HCT116 (cell line): ENCODE measurements around the gene RBP4. TPM values are rescaled to one million over a fixed set of nuclear protein-coding genes. Genes with fewer than 3 reads are reported as not detected.

Source experiments
- ATAC-seq: fragments of 200-7000 bp; cut with Tn5 transposase; 2 replicates; pipeline ENCODE4 v1.9.1; 2020; ENCODE audit warnings: mild to moderate bottlenecking, moderate library complexity
- BruUV-seq: library from RNA; stranded (reverse); fragments of 400-500 nt; replicated peaks from 2 replicates; lab custom pipeline; 2021; lab: Mats Ljungman, UMichigan
- CTCF ChIA-PET: fragments of 300-600 bp; sonication (Branson Sonifier 250); formaldehyde crosslinking; loops from one replicate; lab custom pipeline; 2021; ENCODE audit warnings: antibody characterized with exemption; lab: Charles Lee
- POLR2A ChIA-PET: fragments of 300-600, 350-600 bp; sonication (Branson Sonifier 250); formaldehyde crosslinking; loops from one replicate; lab custom pipeline; 2021; ENCODE audit warnings: antibody characterized with exemption; lab: Charles Lee
- RAD21 ChIA-PET, 2 experiments: fragments of 300-600 bp; sonication (Branson Sonifier 250); formaldehyde crosslinking; loops; one replicate each; lab custom pipeline; 2023; ENCODE audit warnings: low total read pairs in 2 of 2; ENCODE audit not compliant: uncharacterized antibody in 2 of 2, unreplicated experiment in 2 of 2, low non-redundant PET in 1 of 2; lab: Charles Lee
- DNase-seq: peaks from one replicate; pipeline ENCODE4 v3.0.0-alpha.2; 2010; ENCODE audit warnings: low read depth, low spot score
- H2AFZ ChIP-seq: fragments of 200-600 bp; shearing (Covaris generic), sonication (generic); 2 replicates; pipeline ENCODE4 v1.6.1; 2017; ENCODE audit warnings: low read depth, mixed run types, mixed read lengths, antibody characterized with exemption, low read length; ENCODE audit not compliant: poor library complexity, severe bottlenecking
- H3K27ac ChIP-seq: 2 replicates; pipeline ENCODE4 v1.5.1; 2012; ENCODE audit warnings: low read depth, low read length
- H3K27me3 ChIP-seq: fragments of 200-600 bp; sonication (generic); 2 replicates; pipeline ENCODE4 v1.6.1; 2016; ENCODE audit warnings: mixed run types, low read length, mixed read lengths; ENCODE audit not compliant: insufficient read depth
- H3K36me3 ChIP-seq, 2 experiments: fragments of 200-500 bp in 1 of 2; fragments of 200-600 bp in 1 of 2; sonication (Bioruptor generic) in 1 of 2; sonication (generic) in 1 of 2; 2 replicates each; pipeline versions ENCODE4 v1.5.1 to v1.6.1; 2014 to 2016; ENCODE audit warnings: low read length in 2 of 2, inconsistent platforms in 1 of 2, mixed read lengths in 1 of 2, mixed run types in 1 of 2; ENCODE audit not compliant: insufficient read depth in 2 of 2, control insufficient read depth in 1 of 2
- H3K4me1 ChIP-seq, 2 experiments: fragments of 200-600 bp in 1 of 2; sonication (generic) in 1 of 2; 2 replicates each; pipeline versions ENCODE4 v1.5.1 to v1.6.1; 2012 to 2017; ENCODE audit warnings: low read length in 2 of 2, inconsistent platforms in 1 of 2, mild to moderate bottlenecking in 1 of 2, mixed read lengths in 1 of 2, mixed run types in 1 of 2, moderate library complexity in 1 of 2; ENCODE audit not compliant: insufficient read depth in 2 of 2, control insufficient read depth in 1 of 2
- H3K4me2 ChIP-seq: fragments of 200-600 bp; sonication (generic); 2 replicates; pipeline ENCODE4 v1.6.1; 2017; ENCODE audit warnings: mixed run types, low read length, mixed read lengths
- H3K4me3 ChIP-seq, 2 experiments: fragments of 200-600 bp in 1 of 2; sonication (generic) in 1 of 2; replicated peaks in 1 of 2; 2 replicates each; pipeline ENCODE4 v1.5.1; 2011 to 2016; ENCODE audit warnings: low read length in 2 of 2, control low read depth in 1 of 2, low read depth in 1 of 2, mild to moderate bottlenecking in 1 of 2, mixed read lengths in 1 of 2, mixed run types in 1 of 2
- H3K79me2 ChIP-seq: fragments of 200-600 bp; sonication (generic); 2 replicates; pipeline ENCODE4 v1.6.1; 2017; ENCODE audit warnings: mild to moderate bottlenecking, mixed run types, low read length, moderate library complexity, mixed read lengths; ENCODE audit not compliant: insufficient read depth
- H3K9ac ChIP-seq: fragments of 200-600 bp; sonication (generic); 2 replicates; pipeline ENCODE4 v1.6.1; 2016; ENCODE audit warnings: low read length, mixed read lengths
- H3K9me2 ChIP-seq: fragments of 200-600 bp; sonication (generic), shearing (Covaris generic); 2 replicates; pipeline ENCODE4 v1.6.1; 2017; ENCODE audit warnings: mixed run types, mild to moderate bottlenecking, moderate library complexity; ENCODE audit not compliant: insufficient read depth
- H3K9me3 ChIP-seq, 2 experiments: fragments of 200-500 bp in 1 of 2; fragments of 200-600 bp in 1 of 2; sonication (Bioruptor generic) in 1 of 2; sonication (generic) in 1 of 2; 2 replicates each; pipeline ENCODE4 v1.6.1; 2014 to 2017; ENCODE audit warnings: low read length in 2 of 2, mixed read lengths in 2 of 2, inconsistent platforms in 1 of 2, low read depth in 1 of 2, mild to moderate bottlenecking in 1 of 2, mixed run types in 1 of 2, moderate library complexity in 1 of 2; ENCODE audit not compliant: control insufficient read depth in 1 of 2, insufficient read depth in 1 of 2
- H4K20me1 ChIP-seq: fragments of 200-600 bp; sonication (generic), shearing (Covaris generic); 2 replicates; pipeline ENCODE4 v1.6.1; 2017; ENCODE audit warnings: mixed run types, mild to moderate bottlenecking, moderate library complexity; ENCODE audit not compliant: insufficient read depth
- CTCF ChIP-seq, 3 experiments: fragments of 200-600 bp in 1 of 3; sonication (generic) in 1 of 3; IDR thresholded peaks in 2 of 3; conservative IDR thresholded peaks in 1 of 3; 2 replicates each; pipeline ENCODE4 v1.5.1; 2012 to 2017; ENCODE audit warnings: low read depth in 2 of 3, low read length in 2 of 3, antibody characterized with exemption in 1 of 3, borderline replicate concordance in 1 of 3, control low read depth in 1 of 3, mild to moderate bottlenecking in 1 of 3, mixed read lengths in 1 of 3, mixed run types in 1 of 3, moderate library complexity in 1 of 3; ENCODE audit not compliant: insufficient read depth in 1 of 3
- EGR1 ChIP-seq: IDR thresholded peaks from 2 replicates; pipeline ENCODE4 v1.6.1; 2012; ENCODE audit warnings: low read depth
- EZH2phosphoT487 ChIP-seq: fragments of 200-600 bp; IDR thresholded peaks from 2 replicates; pipeline ENCODE4 v1.6.1; 2018; ENCODE audit warnings: antibody characterized with exemption, borderline replicate concordance
- POLR2A ChIP-seq: IDR thresholded peaks from 2 replicates; pipeline ENCODE4 v1.7.0; 2011; ENCODE audit warnings: borderline replicate concordance; ENCODE audit not compliant: insufficient read depth, insufficient read length; ENCODE audit errors: extremely low read depth
- REST ChIP-seq: IDR thresholded peaks from 2 replicates; pipeline ENCODE4 v1.6.1; 2012; ENCODE audit warnings: low read depth
- SIN3A ChIP-seq: IDR thresholded peaks from 2 replicates; pipeline ENCODE4 v1.6.1; 2012; ENCODE audit warnings: low read depth
- SP1 ChIP-seq: IDR thresholded peaks from 2 replicates; pipeline ENCODE4 v1.6.1; 2012; ENCODE audit warnings: low read depth
- SRF ChIP-seq: IDR thresholded peaks from 2 replicates; pipeline ENCODE4 v1.6.1; 2012; ENCODE audit warnings: low read depth
- YY1 ChIP-seq: IDR thresholded peaks from 2 replicates; pipeline ENCODE4 v1.6.1; 2011; ENCODE audit warnings: low read length, low read depth, moderate library complexity, mild to moderate bottlenecking; ENCODE audit not compliant: insufficient replicate concordance; ENCODE audit errors: extremely low read depth
- ZBTB33 ChIP-seq: IDR thresholded peaks from 2 replicates; pipeline ENCODE4 v1.6.1; 2011; ENCODE audit warnings: mild to moderate bottlenecking, low read length, moderate library complexity; ENCODE audit not compliant: insufficient replicate concordance; ENCODE audit errors: extremely low read depth
- ZNF274 ChIP-seq: fragments of 200-500 bp; sonication (Bioruptor generic); IDR thresholded peaks from 2 replicates; pipeline ENCODE4 v1.6.1; 2014; ENCODE audit warnings: mild to moderate bottlenecking, low read depth, low read length, inconsistent platforms
- intact Hi-C: fragments of 100-400 bp; cut with micrococcal nuclease; formaldehyde crosslinking; loops from 2 replicates; pipeline ENCODE4 v1.10.0; 2022
- total RNA-seq: library from RNA; stranded (reverse); gene quantifications from one replicate; pipeline ENCODE4 v1.2.1, GENCODE V29; 2021; ENCODE audit not compliant: unreplicated experiment

The RBP4 gene
- total RNA-seq, 1 experiment from 2014 or later, result 2.4 TPM

GRCh38 chr10:93593254-93593653 is 7.8 kb downstream of the RBP4 start:
- ATAC-seq, result no peak
- no peak overlapping the region for H2AFZ ChIP-seq
- no peaks in the 10 kb centered on the region for H4K20me1 ChIP-seq
- no peaks in the 10 kb centered on the region for H3K79me2 ChIP-seq
- no peaks in the 10 kb centered on the region for H3K4me1 ChIP-seq
- no peaks in the 10 kb centered on the region for H3K36me3 ChIP-seq
- BruUV-seq, result no TSS peak
- no peaks in the 10 kb centered on the region for H3K9me2 ChIP-seq
- H3K4me2 ChIP-seq, result no peak overlapping the region
- POLR2A ChIA-PET, result no interaction called here
- DNase-seq, result no peak
- H3K9ac ChIP-seq, result no peak overlapping the region
- no peak overlapping the region for H3K27ac ChIP-seq
- H3K4me3 ChIP-seq, result no peak overlapping the region
- RAD21 ChIA-PET, result no interaction called here
- CTCF ChIA-PET, result no interaction called here
- intact Hi-C loops, result no loop called here
- no peak for TF ChIP-seq EGR1
- TF ChIP-seq POLR2A, result no peak
- TF ChIP-seq SP1, result no peak
- TF ChIP-seq ZNF274, result no peak
- TF ChIP-seq ZBTB33, result no peak
- TF ChIP-seq, all 23 proteins: peak for 0
- no peaks in the 10 kb centered on the region for H3K27me3 ChIP-seq
- H3K9me3 ChIP-seq, result no peaks in the 10 kb centered on the region

GRCh38 chr10:93591065-93591808 is 9.8 kb downstream of the RBP4 start:
- Histone ChIP-seq H3K9ac (no peak overlapping the region), H3K4me2 (no peak overlapping the region), H3K4me1 (no peaks in the 10 kb centered on the region), H3K9me2 (no peaks in the 10 kb centered on the region), H4K20me1 (no peaks in the 10 kb centered on the region), H3K4me3 (no peak overlapping the region), H2AFZ (no peak overlapping the region), H3K9me3 (no peaks in the 10 kb centered on the region), H3K79me2 (no peaks in the 10 kb centered on the region), H3K27me3 (no peaks in the 10 kb centered on the region), H3K27ac (no peak overlapping the region), H3K36me3 (no peaks in the 10 kb centered on the region)
- RAD21 ChIA-PET, result no interaction called here
- CTCF ChIA-PET, result no interaction called here
- DNase-seq (no peak), ATAC-seq (no peak)
- BruUV-seq, result no TSS peak
- POLR2A ChIA-PET, result no interaction called here
- intact Hi-C loops, result no loop called here
- TF ChIP-seq EZH2phosphoT487 (no peak), POLR2A (no peak), YY1 (no peak), SRF (no peak), SIN3A (no peak), CTCF (IDR thresholded peaks at IDR 0.05 in 2 of 3, conservative IDR thresholded peaks at IDR 0.05 in 1 of 3; ENCODE audit: borderline replicate concordance in 1 of 3, insufficient read depth in 1 of 3, low read depth in 2 of 3, low read length in 2 of 3) (no peak), REST (no peak)
